GM18511 (cell line): ENCODE results near the gene PCDHGA5.
"Not testable (repeated sequence)": the region's sequence is repeated elsewhere in the genome, so short reads cannot be mapped to it uniquely, and the experiment has no call there.

Experiments used
- ATAC-seq: cut with Tn5 transposase; IDR thresholded peaks from one replicate; pipeline ENCODE4 v1.9.1; 2021; ENCODE audit warnings: mild to moderate bottlenecking, moderate library complexity; ENCODE audit not compliant: unreplicated experiment

The PCDHGA5 gene

GRCh38 chr5:141349917-141350619 lies 13.9 kb upstream of the PCDHGA5 start, which contains the start of gene PCDHGB1:
PCDHGB1 (plus strand) TSS chr5:141350099; CDS start chr5:141350261, 162 bp downstream.
- peak; percentile 87 for ATAC-seq

- ATAC-seq: no peak
These were observed 12.4 kb upstream of the PCDHGA5 start for GRCh38 chr5:141351591-141351990.

GRCh38 chr5:141354900-141355469 lies 9.0 kb upstream of the PCDHGA5 start, which contains the start of gene PCDHGA4:
PCDHGA4 (plus strand) TSS chr5:141355021; CDS start chr5:141355108, 87 bp downstream.
- ATAC-seq: no peak

- no peak for ATAC-seq
These were observed 8.3 kb upstream of the PCDHGA5 start for GRCh38 chr5:141355641-141356040.

GRCh38 chr5:141356133-141356532 lies 7.8 kb upstream of the PCDHGA5 start:
- no peak for ATAC-seq

GRCh38 chr5:141356950-141357349 lies 7.0 kb upstream of the PCDHGA5 start:
- no peak for ATAC-seq

GRCh38 chr5:141359790-141360426 lies 4.1 kb upstream of the PCDHGA5 start, which contains the start of gene PCDHGB2:
PCDHGB2 (plus strand) TSS chr5:141359994; CDS start chr5:141360136, 142 bp downstream.
- peak; percentile 91 for ATAC-seq

- no peak for ATAC-seq
These were observed 3.3 kb upstream of the PCDHGA5 start for GRCh38 chr5:141360685-141361084.

GRCh38 chr5:141362719-141363118 lies 1.2 kb upstream of the PCDHGA5 start:
- ATAC-seq: no peak

- ATAC-seq: no peak
These were observed 2.3 kb downstream of the PCDHGA5 start for GRCh38 chr5:141366016-141366896.

- no peak for ATAC-seq
These were observed 6.3 kb downstream of the PCDHGA5 start, which contains the start of gene PCDHGB3 for GRCh38 chr5:141369994-141370848. PCDHGB3 (plus strand) TSS chr5:141370242; CDS start chr5:141370395, 153 bp downstream.

- no peak for ATAC-seq
These were observed 7.9 kb downstream of the PCDHGA5 start for GRCh38 chr5:141371572-141372475.

- no peak for ATAC-seq
These were observed 9.8 kb downstream of the PCDHGA5 start, which contains the start of gene PCDHGA6 for GRCh38 chr5:141373673-141374317. PCDHGA6 (plus strand) TSS chr5:141373891; CDS start chr5:141374084, 193 bp downstream.

GRCh38 chr5:141374627-141375026 lies 10.7 kb downstream of the PCDHGA5 start:
- ATAC-seq: no peak

- not testable (repeated sequence) for ATAC-seq
These were observed 11.6 kb downstream of the PCDHGA5 start for GRCh38 chr5:141375444-141376155.

GRCh38 chr5:141382469-141383294 lies 18.7 kb downstream of the PCDHGA5 start, which contains the start of gene PCDHGA7:
PCDHGA7 (plus strand) TSS chr5:141382742; CDS start chr5:141382900, 158 bp downstream.
- no peak for ATAC-seq
